Thyroid gland (tissue), 4 donors: ENCODE measurements around the gene TJAP1. TPM values are rescaled to one million over a fixed set of nuclear protein-coding genes. Genes with fewer than 3 reads are reported as not detected.

Experiments
- DNase-seq, 2 donors: peaks; one replicate each; pipeline ENCODE4 v3.0.0-alpha.2; 2019
- H3K27ac ChIP-seq, 3 donors: fragments of 200-600 bp; sonication (generic); 1 replicate in 2 of 3; 2 replicates in 1 of 3; pipeline ENCODE4 v1.5.1; 2016 to 2019; ENCODE audit warnings: mild to moderate bottlenecking in 1 of 3, moderate library complexity in 1 of 3
- H3K27me3 ChIP-seq: fragments of 200-600 bp; sonication (generic); one replicate; pipeline ENCODE4 v1.5.1; 2019
- H3K36me3 ChIP-seq, 2 donors: fragments of 200-600 bp; sonication (generic); one replicate each; pipeline ENCODE4 v1.5.1; 2016 to 2019
- H3K4me1 ChIP-seq, 2 donors: fragments of 200-600 bp; sonication (generic); one replicate each; pipeline ENCODE4 v1.5.1; 2017 to 2019
- H3K4me3 ChIP-seq, 3 donors: fragments of 200-600 bp; sonication (generic); replicated peaks in 1 of 3; 1 replicate in 2 of 3; 2 replicates in 1 of 3; pipeline ENCODE4 v1.5.1; 2016; ENCODE audit warnings: mild to moderate bottlenecking in 1 of 3
- H3K9me3 ChIP-seq: fragments of 200-600 bp; sonication (generic); one replicate; pipeline ENCODE4 v1.5.1; 2017
- POLR2A ChIP-seq, 2 donors: fragments of 450-650 bp; IDR thresholded peaks; one replicate each; pipeline ENCODE4 v1.6.1; 2017; ENCODE audit warnings: antibody characterized with exemption in 2 of 2, mild to moderate bottlenecking in 2 of 2, moderate library complexity in 1 of 2
- WGBS, 2 donors: methylation state at CpG; one replicate each; pipeline ENCODE4 v1.1.5; 2017; 5-methylcytosine and 5-hydroxymethylcytosine counted together
- intact Hi-C: fragments of 100-400 bp; cut with DNase I; formaldehyde crosslinking; loops from one replicate; pipeline ENCODE4 v1.15.1; 2023
- total RNA-seq, 4 donors: library from RNA; depleted of rRNA; stranded (reverse); fragments of >200 nt; gene quantifications; one replicate each; pipeline ENCODE4 v1.2.3, GENCODE V29; 2016
- TF ChIP-seq, protein P1 (sequence below), 6 experiments: fragments of 200-600 bp in 3 of 6; fragments of 450-650 bp in 3 of 6; sonication (generic) in 3 of 6; IDR thresholded peaks; one replicate each; pipeline ENCODE4 v1.5.1; 2016 to 2019; ENCODE audit warnings: antibody characterized with exemption in 6 of 6, mild to moderate bottlenecking in 2 of 6, inconsistent platforms in 1 of 6, moderate library complexity in 1 of 6

The TJAP1 gene
- total RNA-seq, 4 donors from 2014 or later, result 23.2 to 42.4 (median 34.4) TPM

DNA sequence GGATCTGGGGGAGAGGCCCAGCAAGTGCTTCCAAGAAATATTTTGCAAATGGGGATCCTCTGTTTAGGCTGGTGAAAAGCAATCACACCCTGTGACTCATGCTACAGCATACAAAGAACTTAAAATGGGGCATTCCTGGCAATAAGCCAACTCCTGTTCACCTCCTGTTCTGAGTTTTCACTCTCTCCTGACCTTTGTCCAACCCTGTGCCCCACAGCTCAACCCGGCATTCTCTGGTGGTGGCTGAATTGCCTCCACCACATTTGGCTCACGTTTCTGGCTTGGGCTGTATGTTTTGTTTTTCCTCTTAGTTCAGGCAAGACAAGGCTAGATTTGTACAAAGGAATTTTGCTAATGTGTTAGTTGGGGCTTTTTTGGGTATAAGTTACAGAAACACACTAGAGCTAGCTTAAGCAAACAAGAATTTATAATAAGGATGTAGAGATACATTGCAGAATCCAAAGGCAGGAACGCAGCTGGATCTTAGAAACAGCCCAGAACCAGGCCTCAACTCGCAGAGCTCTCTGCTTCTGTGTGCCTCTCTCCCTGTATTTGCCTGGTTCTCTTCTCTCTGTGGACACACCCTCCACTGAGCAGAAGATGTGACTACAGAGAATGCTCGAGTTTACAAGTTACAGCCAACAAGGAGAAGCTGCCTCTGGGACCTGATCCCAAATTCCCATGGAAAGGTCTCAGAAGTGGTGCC, 40.6 kb upstream of the TJAP1 start:
- Histone ChIP-seq H3K36me3 (peaks cover 10 to 21% of the 10 kb centered on the region in 2 donors), H3K4me1 (peaks cover 19 to 24% of the 10 kb centered on the region in 2 donors), H3K27me3 (no peaks in the 10 kb centered on the region), H3K9me3 (no peaks in the 10 kb centered on the region), H3K27ac (peak overlapping the region; percentile 37 to 63 (median 49)), H3K4me3 (no peak overlapping the region)
- DNase-seq, result peak; percentile 51 to 61
- TF ChIP-seq, protein P1, sequence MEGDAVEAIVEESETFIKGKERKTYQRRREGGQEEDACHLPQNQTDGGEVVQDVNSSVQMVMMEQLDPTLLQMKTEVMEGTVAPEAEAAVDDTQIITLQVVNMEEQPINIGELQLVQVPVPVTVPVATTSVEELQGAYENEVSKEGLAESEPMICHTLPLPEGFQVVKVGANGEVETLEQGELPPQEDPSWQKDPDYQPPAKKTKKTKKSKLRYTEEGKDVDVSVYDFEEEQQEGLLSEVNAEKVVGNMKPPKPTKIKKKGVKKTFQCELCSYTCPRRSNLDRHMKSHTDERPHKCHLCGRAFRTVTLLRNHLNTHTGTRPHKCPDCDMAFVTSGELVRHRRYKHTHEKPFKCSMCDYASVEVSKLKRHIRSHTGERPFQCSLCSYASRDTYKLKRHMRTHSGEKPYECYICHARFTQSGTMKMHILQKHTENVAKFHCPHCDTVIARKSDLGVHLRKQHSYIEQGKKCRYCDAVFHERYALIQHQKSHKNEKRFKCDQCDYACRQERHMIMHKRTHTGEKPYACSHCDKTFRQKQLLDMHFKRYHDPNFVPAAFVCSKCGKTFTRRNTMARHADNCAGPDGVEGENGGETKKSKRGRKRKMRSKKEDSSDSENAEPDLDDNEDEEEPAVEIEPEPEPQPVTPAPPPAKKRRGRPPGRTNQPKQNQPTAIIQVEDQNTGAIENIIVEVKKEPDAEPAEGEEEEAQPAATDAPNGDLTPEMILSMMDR (IDR thresholded peaks at IDR 0.05), result no peak
- TF ChIP-seq POLR2A (IDR thresholded peaks at IDR 0.05), result no peak
- 25 to 32% methylated on average over 5 of the region's 5 CpGs for WGBS, 2 donors
- intact Hi-C loops, result no loop called here

DNA sequence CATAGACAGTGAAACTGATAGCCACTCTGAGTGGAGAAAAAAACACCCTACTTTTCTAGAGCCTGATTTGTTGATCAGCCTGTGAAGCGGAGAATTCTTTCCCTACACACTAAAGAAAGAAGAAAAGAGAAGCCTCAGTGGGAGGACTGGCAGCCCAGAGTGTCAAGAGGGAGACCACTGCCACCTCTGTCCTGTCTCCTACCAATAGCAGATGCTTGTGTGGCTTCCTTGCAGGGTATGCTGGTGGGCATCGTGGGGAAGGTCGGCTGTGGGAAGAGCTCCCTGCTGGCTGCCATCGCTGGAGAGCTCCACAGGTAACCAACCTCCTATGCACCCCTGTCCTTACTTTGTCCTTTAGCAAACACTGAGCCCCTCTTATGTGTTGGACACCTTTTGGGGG, 39.7 kb upstream of the TJAP1 start:
- WGBS, 2 donors, result 61 to 72% methylated on average over 3 to 4 of the region's 4 CpGs
- TF ChIP-seq, protein P1 (IDR thresholded peaks at IDR 0.05), result no peak
- TF ChIP-seq POLR2A (IDR thresholded peaks at IDR 0.05), result no peak
- Histone ChIP-seq H3K9me3 (no peaks in the 10 kb centered on the region), H3K4me3 (no peak overlapping the region), H3K36me3 (peaks cover 15 to 23% of the 10 kb centered on the region in 2 donors), H3K27me3 (no peaks in the 10 kb centered on the region), H3K4me1 (peaks cover 19 to 24% of the 10 kb centered on the region in 2 donors), H3K27ac (peak overlapping the region in 1 of 3 donors; percentile 63)
- DNase-seq, result no peak
- intact Hi-C loops, result no loop called here

DNA sequence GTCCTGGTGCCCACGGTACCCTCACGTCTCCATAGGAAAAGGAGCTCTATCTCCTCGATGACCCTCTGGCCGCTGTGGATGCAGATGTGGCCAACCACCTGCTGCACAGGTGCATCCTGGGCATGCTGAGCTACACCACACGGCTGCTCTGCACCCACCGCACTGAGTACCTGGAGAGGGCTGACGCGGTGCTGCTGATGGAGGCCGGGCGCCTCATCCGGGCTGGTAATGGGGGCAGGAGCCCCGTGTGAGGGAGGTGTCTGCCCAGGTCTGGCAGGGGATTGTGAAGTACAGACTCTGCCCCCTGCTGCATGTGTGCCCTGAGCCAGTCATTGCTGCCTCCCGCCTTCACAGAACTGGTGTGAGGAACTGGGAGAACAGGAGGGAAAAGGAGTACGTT, 34.4 kb upstream of the TJAP1 start:
- peaks cover 34 to 57% of the 10 kb centered on the region in 2 donors for H3K36me3 ChIP-seq

DNA sequence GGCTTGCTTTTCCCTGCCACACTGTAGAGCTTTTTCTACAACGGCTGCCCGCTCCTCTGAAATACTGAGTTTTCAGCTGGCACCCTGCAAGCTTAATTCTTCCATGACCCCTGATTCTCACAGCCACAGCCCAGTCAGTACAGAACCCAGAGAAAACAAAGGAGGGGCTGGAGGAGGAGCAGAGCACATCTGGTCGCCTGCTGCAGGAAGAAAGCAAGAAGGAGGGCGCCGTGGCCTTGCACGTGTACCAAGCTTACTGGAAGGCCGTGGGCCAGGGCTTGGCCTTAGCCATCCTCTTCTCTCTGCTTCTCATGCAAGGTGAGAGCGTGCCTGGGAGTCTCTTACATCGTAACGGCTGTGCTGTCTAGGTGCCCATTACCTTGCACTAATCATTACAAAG, 33.3 kb upstream of the TJAP1 start:
- peaks cover 45 to 66% of the 10 kb centered on the region in 2 donors for H3K36me3 ChIP-seq
- no peak for DNase-seq
- no peak overlapping the region for H3K27ac ChIP-seq
- H3K4me1 ChIP-seq, result no peaks in the 10 kb centered on the region
- no peaks in the 10 kb centered on the region for H3K9me3 ChIP-seq
- WGBS, 2 donors, result 89 to 98% methylated on average over 7 to 9 of the region's 10 CpGs
- H3K4me3 ChIP-seq, result no peak overlapping the region
- intact Hi-C loops, result no loop called here
- TF ChIP-seq, protein P1 (IDR thresholded peaks at IDR 0.05), result no peak
- no peak for TF ChIP-seq POLR2A (IDR thresholded peaks at IDR 0.05)
- no peaks in the 10 kb centered on the region for H3K27me3 ChIP-seq

More for the DNA sequence above, 34.4 kb upstream of the TJAP1 start:
- peaks cover 0 to 2% of the 10 kb centered on the region in 2 donors for H3K4me1 ChIP-seq
- H3K27ac ChIP-seq, result no peak overlapping the region
- intact Hi-C loops, result no loop called here
- no peaks in the 10 kb centered on the region for H3K27me3 ChIP-seq
- no peaks in the 10 kb centered on the region for H3K9me3 ChIP-seq
- no peak overlapping the region for H3K4me3 ChIP-seq
- no peak for DNase-seq
- 93% methylated on average over 6 to 14 of the region's 14 CpGs for WGBS, 2 donors
- no peak for TF ChIP-seq POLR2A (IDR thresholded peaks at IDR 0.05)
- TF ChIP-seq, protein P1 (IDR thresholded peaks at IDR 0.05), result no peak

- intact Hi-C loops, result no loop called here
- Histone ChIP-seq H3K4me1 (no peaks in the 10 kb centered on the region), H3K4me3 (no peak overlapping the region), H3K27ac (no peak overlapping the region), H3K27me3 (no peaks in the 10 kb centered on the region), H3K36me3 (peaks cover 51 to 68% of the 10 kb centered on the region in 2 donors), H3K9me3 (no peaks in the 10 kb centered on the region)
- TF ChIP-seq POLR2A (IDR thresholded peaks at IDR 0.05), result no peak
- TF ChIP-seq, protein P1 (IDR thresholded peaks at IDR 0.05), result no peak
- DNase-seq, result no peak
- 93 to 95% methylated on average over 8 of the region's 8 CpGs for WGBS, 2 donors
Measured at GRCh38 chr6:43444582-43444981, 32.8 kb upstream of the TJAP1 start.
